GM19467 (cell line): ENCODE measurements around the gene ATP8B3.
A peak's percentile ranks its signal among the peaks of the same experiment; 100 is the strongest.

ENCODE experiments used
- ATAC-seq: cut with Tn5 transposase; IDR thresholded peaks from one replicate; pipeline ENCODE4 v1.9.1; 2021; ENCODE audit warnings: mild to moderate bottlenecking, moderate library complexity; ENCODE audit not compliant: unreplicated experiment

ATP8B3 gene, protein sequence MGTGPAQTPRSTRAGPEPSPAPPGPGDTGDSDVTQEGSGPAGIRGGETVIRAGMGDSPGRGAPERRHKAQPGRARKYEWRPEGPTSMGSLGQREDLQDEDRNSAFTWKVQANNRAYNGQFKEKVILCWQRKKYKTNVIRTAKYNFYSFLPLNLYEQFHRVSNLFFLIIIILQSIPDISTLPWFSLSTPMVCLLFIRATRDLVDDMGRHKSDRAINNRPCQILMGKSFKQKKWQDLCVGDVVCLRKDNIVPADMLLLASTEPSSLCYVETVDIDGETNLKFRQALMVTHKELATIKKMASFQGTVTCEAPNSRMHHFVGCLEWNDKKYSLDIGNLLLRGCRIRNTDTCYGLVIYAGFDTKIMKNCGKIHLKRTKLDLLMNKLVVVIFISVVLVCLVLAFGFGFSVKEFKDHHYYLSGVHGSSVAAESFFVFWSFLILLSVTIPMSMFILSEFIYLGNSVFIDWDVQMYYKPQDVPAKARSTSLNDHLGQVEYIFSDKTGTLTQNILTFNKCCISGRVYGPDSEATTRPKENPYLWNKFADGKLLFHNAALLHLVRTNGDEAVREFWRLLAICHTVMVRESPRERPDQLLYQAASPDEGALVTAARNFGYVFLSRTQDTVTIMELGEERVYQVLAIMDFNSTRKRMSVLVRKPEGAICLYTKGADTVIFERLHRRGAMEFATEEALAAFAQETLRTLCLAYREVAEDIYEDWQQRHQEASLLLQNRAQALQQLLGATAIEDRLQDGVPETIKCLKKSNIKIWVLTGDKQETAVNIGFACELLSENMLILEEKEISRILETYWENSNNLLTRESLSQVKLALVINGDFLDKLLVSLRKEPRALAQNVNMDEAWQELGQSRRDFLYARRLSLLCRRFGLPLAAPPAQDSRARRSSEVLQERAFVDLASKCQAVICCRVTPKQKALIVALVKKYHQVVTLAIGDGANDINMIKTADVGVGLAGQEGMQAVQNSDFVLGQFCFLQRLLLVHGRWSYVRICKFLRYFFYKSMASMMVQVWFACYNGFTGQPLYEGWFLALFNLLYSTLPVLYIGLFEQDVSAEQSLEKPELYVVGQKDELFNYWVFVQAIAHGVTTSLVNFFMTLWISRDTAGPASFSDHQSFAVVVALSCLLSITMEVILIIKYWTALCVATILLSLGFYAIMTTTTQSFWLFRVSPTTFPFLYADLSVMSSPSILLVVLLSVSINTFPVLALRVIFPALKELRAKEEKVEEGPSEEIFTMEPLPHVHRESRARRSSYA (N-terminal part only)

GRCh38 chr19:1811942-1812425, at the start of gene ATP8B3:
Gene ATP8B3 (minus strand): TSS chr19:1812276. CDS start chr19:1811736, 540 bp downstream.
- ATAC-seq, result peak; percentile 17

- ATAC-seq, result no peak
These were observed 49.5 kb upstream of the ATP8B3 start for GRCh38 chr19:1861599-1862031.

DNA sequence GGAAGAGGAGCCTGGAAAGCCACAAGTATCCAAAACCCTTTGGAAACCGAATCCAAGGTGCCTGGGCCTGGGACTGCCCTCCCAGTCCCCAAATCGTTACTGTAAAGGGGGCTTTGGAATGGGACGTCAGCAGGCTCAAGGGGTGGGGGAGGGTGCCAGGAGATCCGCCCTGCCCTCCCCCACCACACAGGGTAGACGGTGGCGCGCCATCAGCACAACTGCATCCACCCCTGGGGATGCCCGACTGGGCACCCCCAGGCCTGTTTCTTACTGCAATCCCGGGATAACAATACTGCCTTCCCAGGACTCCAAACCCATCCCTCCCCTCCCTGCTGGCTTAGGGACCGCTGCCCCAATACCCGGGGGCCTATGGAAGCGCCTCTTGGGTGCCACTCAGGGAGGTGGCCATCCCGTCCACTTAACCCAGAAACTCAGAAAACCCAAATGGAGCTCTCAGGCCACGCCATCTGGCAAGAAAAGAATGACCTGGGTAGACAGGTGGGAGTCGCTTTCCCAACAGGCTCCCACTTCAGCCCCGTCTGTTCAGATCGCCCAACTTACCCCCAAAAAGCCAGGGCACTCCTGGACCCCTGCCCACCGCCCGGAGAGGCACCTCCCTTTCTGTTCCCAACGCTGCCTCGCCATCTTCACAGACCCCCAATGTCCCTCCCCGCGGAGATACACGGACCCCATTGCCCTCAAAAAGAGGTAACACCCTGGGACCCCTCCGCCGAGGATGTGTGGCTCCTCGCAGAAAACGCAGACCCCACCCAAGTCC, 48.9 kb upstream of the ATP8B3 start:
- ATAC-seq, result no peak

- ATAC-seq, result no peak
These were observed 48.1 kb upstream of the ATP8B3 start for GRCh38 chr19:1860042-1860775.

- ATAC-seq, result no peak
These were observed 47.3 kb upstream of the ATP8B3 start for GRCh38 chr19:1859331-1859781.

DNA sequence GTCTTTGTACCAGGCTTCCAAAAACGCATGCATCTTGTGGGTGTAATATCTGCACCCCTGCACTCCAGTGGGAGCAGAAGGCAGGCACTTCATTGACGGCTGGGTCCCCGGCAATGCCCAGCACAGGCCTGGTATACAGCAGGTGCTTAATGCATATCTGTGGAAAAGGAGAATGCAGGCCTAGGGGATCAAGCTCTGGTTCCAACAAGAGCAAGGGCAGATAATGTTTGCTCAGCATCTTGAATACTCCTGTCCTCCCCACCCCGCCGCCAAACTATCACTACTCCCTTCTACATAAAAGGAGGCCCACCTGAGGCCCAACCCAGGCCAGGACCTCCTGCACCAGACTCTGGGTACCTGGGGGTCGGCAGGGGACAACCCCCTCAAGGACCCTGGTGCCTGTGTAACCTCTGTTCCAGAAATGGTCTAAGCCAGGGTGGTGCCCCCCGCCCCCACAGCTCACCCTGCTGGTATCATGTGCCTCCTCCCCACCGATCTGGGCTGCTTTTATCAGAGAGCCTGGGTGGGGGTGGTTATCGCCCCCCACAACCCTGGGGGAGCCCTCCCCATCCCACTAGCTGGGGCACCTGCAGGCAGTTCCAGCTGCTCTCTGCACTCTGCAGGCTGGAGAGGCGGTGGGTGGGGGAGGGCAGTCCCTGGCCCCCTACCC, 46.5 kb upstream of the ATP8B3 start:
- no peak for ATAC-seq

GRCh38 chr19:1857648-1858326, 45.7 kb upstream of the ATP8B3 start:
- no peak for ATAC-seq

DNA sequence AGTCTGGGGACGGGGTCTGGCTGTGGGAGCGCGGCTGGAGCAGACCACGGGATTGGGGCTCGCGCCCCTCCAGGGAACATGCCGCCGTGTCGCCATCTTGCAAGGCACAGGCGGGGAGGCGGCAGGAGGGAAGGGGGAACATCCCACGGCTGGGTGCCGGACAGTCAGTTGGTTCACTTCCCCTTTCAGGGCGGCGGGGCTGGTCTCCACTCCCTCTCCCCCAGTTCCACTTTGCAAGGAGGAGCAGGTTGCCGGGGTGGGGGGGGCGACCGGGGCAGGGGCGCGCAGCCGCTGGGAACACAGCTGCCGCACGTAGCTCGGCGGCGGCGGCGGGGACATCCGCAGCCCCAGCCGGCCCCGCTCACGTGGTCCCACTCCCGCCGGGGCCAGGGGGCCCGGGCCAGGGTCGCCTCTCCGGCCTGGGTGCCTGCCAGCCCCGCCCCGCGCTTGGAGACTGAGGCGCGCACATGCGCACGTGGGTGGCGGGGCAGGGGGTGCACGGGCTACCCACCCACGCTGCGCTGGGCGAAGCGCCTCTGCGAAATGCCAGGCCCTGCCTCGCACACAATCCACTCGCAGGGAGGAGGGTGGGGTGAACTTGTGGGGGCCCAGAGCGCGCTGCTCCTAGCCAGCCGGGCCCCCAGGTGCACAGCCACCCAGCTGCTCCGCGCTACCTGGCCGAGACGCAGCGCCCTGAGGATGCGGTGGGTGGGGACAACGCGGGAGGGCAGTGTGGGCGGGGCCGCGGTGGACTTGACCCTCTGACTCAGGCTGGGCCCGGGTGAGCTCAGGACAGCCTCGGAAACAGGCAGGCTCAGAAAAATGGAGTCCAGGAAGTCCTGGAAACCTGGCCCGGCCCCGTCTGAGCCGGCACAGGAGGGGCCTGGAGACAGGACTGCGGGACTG, 44.9 kb upstream of the ATP8B3 start:
- ATAC-seq, result no peak

DNA sequence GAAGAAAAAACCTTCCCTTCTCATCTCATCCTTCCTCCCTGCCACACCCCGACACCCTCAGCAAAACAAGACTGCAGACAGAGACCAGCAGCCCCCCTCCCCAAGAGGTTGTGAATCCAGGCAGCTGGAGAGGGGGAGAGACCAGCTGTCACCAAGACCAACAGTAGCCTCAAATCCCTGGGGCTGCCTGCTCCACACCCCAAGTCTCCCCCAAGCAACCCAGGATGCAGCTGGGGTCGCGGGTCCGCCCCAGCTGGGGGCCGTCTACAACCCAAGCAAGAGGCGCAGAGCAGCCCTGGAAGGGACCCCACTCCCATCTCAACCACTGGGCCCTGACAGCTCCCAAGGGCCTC, 44.2 kb upstream of the ATP8B3 start:
- ATAC-seq, result no peak

DNA sequence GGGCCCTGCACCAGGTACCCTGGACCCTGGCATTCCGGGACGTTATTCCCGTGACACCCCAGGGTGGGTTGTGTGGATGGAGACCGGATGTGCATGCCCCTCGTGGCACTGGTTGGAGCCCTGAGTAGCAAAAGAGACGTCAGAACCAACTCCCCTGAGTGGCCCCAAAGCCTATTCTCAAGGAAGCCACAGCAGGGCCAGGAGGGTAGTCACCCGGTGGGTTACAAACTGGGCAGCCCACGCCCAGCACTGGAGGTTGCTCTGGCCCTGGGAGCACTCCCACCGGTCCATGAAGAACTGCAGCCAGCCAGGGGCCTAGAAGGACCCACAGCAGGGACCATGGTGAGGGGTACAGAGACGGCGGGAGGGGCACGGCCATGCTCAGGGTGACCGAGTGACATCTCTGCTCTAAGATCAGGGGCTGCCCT, 43.8 kb upstream of the ATP8B3 start:
- no peak for ATAC-seq

DNA sequence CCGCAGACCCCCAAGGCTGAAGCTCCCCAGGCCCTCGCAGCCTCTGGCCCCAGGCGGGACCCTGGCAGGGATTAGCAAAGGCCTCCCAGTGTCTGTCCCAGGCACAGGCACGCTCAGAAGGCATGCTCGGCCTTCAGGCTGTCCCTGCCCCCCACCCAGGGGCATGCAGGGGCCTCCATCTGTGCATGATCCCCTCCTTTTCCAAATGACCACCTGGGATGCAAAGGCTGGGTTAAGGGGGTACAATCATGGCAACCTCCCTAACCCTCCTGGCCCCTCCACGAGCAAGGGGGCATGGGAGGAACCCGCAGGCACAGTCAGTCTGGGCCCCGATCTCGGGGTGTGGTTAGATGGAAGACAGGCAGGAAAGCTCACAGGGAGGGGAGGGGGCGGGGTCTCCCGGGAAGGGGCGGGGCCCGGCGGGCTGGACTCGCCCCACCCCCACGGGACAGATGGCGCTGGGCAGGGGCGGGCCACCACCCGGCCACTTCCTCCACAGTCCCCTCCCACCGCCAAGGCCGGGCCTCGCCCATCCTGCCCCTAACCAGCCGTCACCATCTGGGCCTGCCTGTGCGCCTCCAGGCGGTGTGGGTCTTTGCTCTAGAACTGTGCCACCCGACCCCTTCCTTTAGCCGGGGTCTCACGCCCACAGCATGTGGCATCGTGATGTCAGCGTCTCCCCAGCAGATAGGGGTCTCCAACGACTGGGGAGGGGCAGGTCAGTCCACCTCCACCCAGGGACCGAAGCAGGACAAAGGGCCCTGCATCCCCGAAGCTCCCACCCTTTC, 43.2 kb upstream of the ATP8B3 start:
- no peak for ATAC-seq

- no peak for ATAC-seq
These were observed 42.5 kb upstream of the ATP8B3 start for GRCh38 chr19:1854542-1855039.

- no peak for ATAC-seq
These were observed 42.0 kb upstream of the ATP8B3 start for GRCh38 chr19:1854039-1854541.

- no peak for ATAC-seq
These were observed 41.4 kb upstream of the ATP8B3 start for GRCh38 chr19:1853295-1854038.

DNA sequence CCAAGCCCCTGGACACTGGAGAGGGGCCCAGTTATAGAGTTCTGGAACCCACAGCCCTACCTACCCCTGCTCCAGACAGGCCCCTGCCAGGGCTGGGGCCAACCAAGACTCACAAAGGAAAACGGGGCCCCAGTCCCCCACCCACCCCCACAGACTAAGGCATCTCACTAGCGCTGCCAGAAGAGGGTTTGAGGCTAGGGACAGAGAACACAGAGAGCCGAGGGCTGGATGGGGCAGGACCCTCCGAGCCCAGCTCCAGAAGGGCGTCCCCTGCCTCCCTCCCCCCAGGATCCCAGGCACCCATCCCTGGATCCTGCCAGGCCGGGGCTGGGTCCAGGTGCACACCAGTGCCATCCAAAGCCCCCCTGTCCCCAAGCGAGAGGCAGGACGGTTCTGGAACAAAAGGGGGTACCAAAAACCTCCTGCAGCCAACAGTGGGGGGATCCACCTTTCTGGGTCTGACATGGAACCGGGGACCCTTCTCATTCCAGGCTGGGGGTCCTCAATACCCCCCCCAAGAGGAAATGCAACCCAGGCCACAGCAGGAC, 40.6 kb upstream of the ATP8B3 start:
- ATAC-seq, result no peak
